HEK293T (cell line): ENCODE measurements around the gene ERBB4.

Experiments used
- CTCF ChIA-PET: fragments of 350-600 bp; formaldehyde crosslinking; extraction: SDS; loops from one replicate; lab custom pipeline; 2021; ENCODE audit warnings: antibody characterized with exemption, inconsistent platforms; lab: Yijun Ruan, JAX
- POLR2A ChIA-PET: fragments of 350-600 bp; formaldehyde crosslinking; extraction: SDS; loops from one replicate; lab custom pipeline; 2020; ENCODE audit warnings: antibody characterized with exemption, inconsistent platforms; lab: Yijun Ruan, JAX
- DNase-seq: peaks from one replicate; pipeline ENCODE4 v3.0.0; 2012; ENCODE audit warnings: mixed read lengths; ENCODE audit errors: extremely low spot score
- ARNT ChIP-seq: fragments of 450-650 bp; IDR thresholded peaks from 2 replicates; pipeline ENCODE4 v1.6.1; 2017; ENCODE audit warnings: mild to moderate bottlenecking
- BHLHE40 ChIP-seq: fragments of 450-650 bp; IDR thresholded peaks from 2 replicates; pipeline ENCODE4 v1.6.1; 2016; ENCODE audit warnings: mild to moderate bottlenecking, moderate library complexity, borderline replicate concordance
- CTBP1 ChIP-seq: fragments of 450-650 bp; IDR thresholded peaks from 2 replicates; pipeline ENCODE4 v1.6.1; 2016; ENCODE audit warnings: borderline replicate concordance
- ELF4 ChIP-seq: fragments of 450-650 bp; IDR thresholded peaks from 2 replicates; pipeline ENCODE4 v1.6.1; 2017; ENCODE audit warnings: antibody characterized with exemption
- FOXA1 ChIP-seq: fragments of 450-650 bp; IDR thresholded peaks from 2 replicates; pipeline ENCODE4 v1.6.1; 2016; ENCODE audit warnings: mild to moderate bottlenecking
- FOXK2 ChIP-seq: fragments of 450-650 bp; IDR thresholded peaks from 2 replicates; pipeline ENCODE4 v1.6.1; 2016; ENCODE audit warnings: mild to moderate bottlenecking
- FOXM1 ChIP-seq: fragments of 450-650 bp; IDR thresholded peaks from 2 replicates; pipeline ENCODE4 v1.6.1; 2017; ENCODE audit warnings: mild to moderate bottlenecking, borderline replicate concordance
- HDGF ChIP-seq: fragments of 450-650 bp; IDR thresholded peaks from 2 replicates; pipeline ENCODE4 v1.6.1; 2017; ENCODE audit warnings: antibody characterized with exemption, borderline replicate concordance
- L3MBTL2 ChIP-seq: fragments of 450-650 bp; conservative IDR thresholded peaks from 2 replicates; pipeline ENCODE4 v1.6.1; 2016; ENCODE audit warnings: mild to moderate bottlenecking
- LEF1 ChIP-seq: fragments of 450-650 bp; IDR thresholded peaks from 2 replicates; pipeline ENCODE4 v1.6.1; 2017; ENCODE audit warnings: mild to moderate bottlenecking, borderline replicate concordance
- NFRKB ChIP-seq: fragments of 450-650 bp; IDR thresholded peaks from 2 replicates; pipeline ENCODE4 v1.6.1; 2016; ENCODE audit warnings: mild to moderate bottlenecking, moderate library complexity
- PKNOX1 ChIP-seq: fragments of 450-650 bp; IDR thresholded peaks from 2 replicates; pipeline ENCODE4 v1.6.1; 2016
- SP1 ChIP-seq: fragments of 450-650 bp; IDR thresholded peaks from 2 replicates; pipeline ENCODE4 v1.6.1; 2017
- SUZ12 ChIP-seq: fragments of 450-650 bp; IDR thresholded peaks from 2 replicates; pipeline ENCODE4 v1.6.1; 2016; ENCODE audit warnings: mild to moderate bottlenecking
- TARDBP ChIP-seq: fragments of 450-650 bp; IDR thresholded peaks from 2 replicates; pipeline ENCODE4 v1.6.1; 2016
- ZNF384 ChIP-seq: fragments of 450-650 bp; IDR thresholded peaks from 2 replicates; pipeline ENCODE4 v1.6.1; 2016

Gene ERBB4

DNA sequence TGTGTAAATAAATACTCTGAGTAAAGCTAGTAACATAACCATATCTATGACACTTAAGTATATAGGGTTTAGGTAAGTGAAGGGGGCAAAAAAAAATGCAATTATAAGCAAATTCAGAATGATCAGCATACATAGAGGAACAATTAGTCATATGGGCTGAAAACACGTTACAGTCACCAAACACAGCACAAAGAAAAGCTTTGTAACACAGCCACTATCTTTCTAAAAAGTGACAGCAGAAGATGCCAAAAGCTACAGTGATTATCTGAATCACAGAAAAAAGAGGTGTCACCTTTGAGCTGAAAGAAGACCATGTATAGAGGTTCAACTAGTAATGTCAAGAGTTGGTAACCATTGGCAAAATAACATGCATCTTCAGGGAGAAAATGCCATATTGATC, 115.5 kb downstream of the ERBB4 start:
- POLR2A ChIA-PET, result no interaction called here
- no peak for TF ChIP-seq PKNOX1
- no peak for TF ChIP-seq FOXA1
- no peak for TF ChIP-seq L3MBTL2
- TF ChIP-seq FOXK2, result no peak
- no peak for TF ChIP-seq BHLHE40
- TF ChIP-seq HDGF, result no peak
- TF ChIP-seq SP1, result no peak
- no peak for TF ChIP-seq ARNT
- no peak for DNase-seq
- CTCF ChIA-PET, result no interaction called here

DNA sequence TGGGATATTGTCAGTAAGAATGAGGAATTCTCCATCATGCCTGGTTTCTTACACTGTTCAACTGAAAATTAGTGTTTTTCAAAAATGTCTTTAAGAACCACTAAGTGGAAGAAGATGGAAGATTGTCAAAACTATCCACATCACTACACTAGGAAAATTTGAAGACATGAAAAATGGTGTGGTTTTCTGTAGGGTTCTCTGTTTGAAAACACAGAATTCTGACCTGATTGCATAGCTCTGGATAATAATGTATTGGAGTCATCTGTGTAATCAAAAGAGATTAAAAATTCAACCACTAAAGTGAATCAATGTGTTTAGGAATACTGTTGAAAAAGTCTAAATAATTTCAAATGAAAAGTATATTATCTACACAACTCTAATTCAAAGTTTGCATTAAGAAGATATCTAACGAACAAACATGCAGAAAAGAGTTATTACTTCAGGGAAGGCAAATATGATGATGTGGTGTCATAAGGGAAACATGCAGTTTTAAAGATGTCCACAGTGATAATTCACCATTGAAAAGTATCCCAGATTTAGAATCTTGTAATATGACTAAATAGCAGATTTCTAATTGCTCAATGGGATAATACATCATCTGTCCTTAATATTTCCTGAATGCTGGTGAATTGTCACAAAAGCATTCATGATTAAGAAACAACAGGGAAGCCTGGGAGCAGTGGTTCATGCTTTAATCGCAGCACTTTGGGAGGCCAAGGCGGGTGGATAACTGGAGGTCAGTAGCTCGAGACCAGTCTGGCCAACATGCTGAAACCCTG, 116.9 kb downstream of the ERBB4 start:
- ChIA-PET POLR2A (no interaction called here), CTCF (no interaction called here)
- DNase-seq, result no peak
- TF ChIP-seq ELF4, result no peak
- TF ChIP-seq LEF1, result no peak
- TF ChIP-seq BHLHE40, result no peak
- TF ChIP-seq CTBP1, result no peak
- no peak for TF ChIP-seq FOXM1
- TF ChIP-seq SP1, result no peak
- no peak for TF ChIP-seq L3MBTL2
- TF ChIP-seq SUZ12, result no peak
- TF ChIP-seq PKNOX1, result no peak
- TF ChIP-seq ARNT, result no peak
- no peak for TF ChIP-seq FOXK2
- no peak for TF ChIP-seq NFRKB
- no peak for TF ChIP-seq TARDBP
- TF ChIP-seq HDGF, result no peak

- DNase-seq, result no peak
- POLR2A ChIA-PET, result no interaction called here
- CTCF ChIA-PET, result no interaction called here
- TF ChIP-seq ZNF384 (no peak), SUZ12 (no peak), L3MBTL2 (no peak), HDGF (no peak), PKNOX1 (no peak), FOXA1 (no peak), FOXK2 (no peak)
These were observed 122.5 kb downstream of the ERBB4 start for GRCh38 chr2:212416086-212416485.

DNA sequence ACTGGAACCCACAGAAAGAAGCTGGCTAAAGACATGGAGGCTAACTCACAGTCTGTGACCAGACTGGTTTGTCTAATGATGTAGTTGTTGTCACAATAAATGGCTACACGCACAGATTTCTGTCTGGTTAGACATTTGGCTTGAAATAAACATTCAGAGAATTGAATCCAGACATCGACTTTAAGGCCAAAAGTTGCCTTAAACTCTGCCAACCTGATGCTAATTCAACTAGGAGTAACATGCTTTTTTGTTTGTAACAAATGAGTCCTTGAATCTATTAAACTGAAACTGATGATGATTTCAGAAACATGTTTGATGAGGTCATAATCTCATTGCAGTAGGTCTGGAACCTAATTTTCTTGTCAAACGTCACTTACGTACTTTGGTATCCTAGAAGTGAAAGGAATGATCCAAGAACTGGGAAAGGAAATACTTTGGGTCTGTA, 123.8 kb downstream of the ERBB4 start:
- POLR2A ChIA-PET, result no interaction called here
- no peak for DNase-seq
- CTCF ChIA-PET, result no interaction called here
- TF ChIP-seq FOXK2 (no peak), ARNT (no peak), FOXA1 (no peak), NFRKB (no peak), PKNOX1 (no peak), LEF1 (no peak), ZNF384 (no peak), FOXM1 (no peak), HDGF (no peak), SP1 (no peak), CTBP1 (no peak), SUZ12 (no peak), ELF4 (no peak), BHLHE40 (no peak), L3MBTL2 (no peak), TARDBP (no peak)

GRCh38 chr2:212409560-212409959, 129.0 kb downstream of the ERBB4 start:
- no peak for DNase-seq
- CTCF ChIA-PET, result no interaction called here
- POLR2A ChIA-PET, result no interaction called here
- TF ChIP-seq LEF1 (no peak), TARDBP (no peak), SP1 (no peak), SUZ12 (no peak), PKNOX1 (no peak)
